Right lung (tissue), 5 donors: ENCODE measurements around the gene SLCO3A1. TPM values are rescaled to one million over a fixed set of nuclear protein-coding genes. Genes with fewer than 3 reads are reported as not detected.

Experiments
- DNase-seq, 2 donors: peaks; one replicate each; pipeline ENCODE4 v3.0.0-alpha.2; 2013
- polyA plus RNA-seq, 5 donors: library from polyadenylated mRNA; unstranded; fragments of 120-200 nt; gene quantifications; one replicate each; pipeline versions ENCODE4 v1.2.1 to v1.2.3, GENCODE V29; 2013; ENCODE audit warnings: inconsistent platforms in 1 of 5, low replicate concordance in 1 of 5; ENCODE audit not compliant: insufficient read length in 5 of 5, insufficient read depth in 1 of 5

Gene SLCO3A1
- polyA plus RNA-seq, 5 donors = 9.1 to 16.4 (median 9.8) TPM

GRCh38 chr15:91965501-91966193, 112.1 kb downstream of the SLCO3A1 start:
- no peak for DNase-seq

- no peak for DNase-seq
These were observed 112.7 kb downstream of the SLCO3A1 start for GRCh38 chr15:91966194-91966552.

GRCh38 chr15:91967935-91968606, 114.6 kb downstream of the SLCO3A1 start:
- no peak for DNase-seq

- DNase-seq = no peak
These were observed 115.1 kb downstream of the SLCO3A1 start for GRCh38 chr15:91968610-91969009.

DNA sequence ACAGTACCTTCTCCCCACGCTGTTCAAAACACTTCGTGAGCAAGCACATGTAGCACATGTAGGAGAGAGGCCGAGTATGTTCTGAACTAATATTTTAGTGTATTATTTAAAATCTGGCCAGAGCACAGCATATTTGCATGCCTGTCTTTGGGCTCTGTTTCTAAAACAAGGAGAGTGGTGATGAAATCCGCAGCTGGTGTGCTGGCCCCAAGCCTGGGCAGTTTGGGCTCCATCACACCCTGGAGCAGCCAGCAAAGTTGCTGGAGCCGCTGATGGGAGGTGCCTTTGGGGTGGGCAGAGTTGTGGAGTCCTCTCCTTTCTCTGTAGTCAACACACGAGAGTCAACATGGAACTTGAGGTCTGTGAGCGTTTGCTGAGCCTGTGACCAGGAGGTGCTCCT, 116.6 kb downstream of the SLCO3A1 start:
- DNase-seq = peak; percentile 85 to 89

DNA sequence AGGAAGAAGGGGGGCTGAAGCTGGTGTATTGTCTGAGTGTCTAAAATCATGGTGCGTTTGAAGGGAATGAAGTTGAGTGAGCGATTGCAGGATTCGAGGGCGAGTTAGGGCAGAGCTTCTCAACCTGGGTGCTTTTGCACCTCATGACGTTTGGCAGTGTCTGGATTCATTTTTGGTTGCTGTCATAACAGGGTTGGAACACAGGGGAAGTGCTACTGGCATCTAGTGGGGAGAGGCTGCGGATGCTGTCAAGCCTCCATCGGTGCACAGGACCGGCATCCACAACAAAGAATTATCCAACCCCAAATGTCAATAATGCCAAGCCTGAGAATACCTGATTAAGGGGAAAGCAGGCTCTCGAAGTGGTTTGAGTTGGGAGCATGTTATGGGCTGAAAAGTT, 120.0 kb downstream of the SLCO3A1 start:
- DNase-seq = no peak

- DNase-seq = no peak
These were observed 120.8 kb downstream of the SLCO3A1 start for GRCh38 chr15:91974321-91974720.

GRCh38 chr15:91975241-91975978, 121.9 kb downstream of the SLCO3A1 start:
- no peak for DNase-seq

DNA sequence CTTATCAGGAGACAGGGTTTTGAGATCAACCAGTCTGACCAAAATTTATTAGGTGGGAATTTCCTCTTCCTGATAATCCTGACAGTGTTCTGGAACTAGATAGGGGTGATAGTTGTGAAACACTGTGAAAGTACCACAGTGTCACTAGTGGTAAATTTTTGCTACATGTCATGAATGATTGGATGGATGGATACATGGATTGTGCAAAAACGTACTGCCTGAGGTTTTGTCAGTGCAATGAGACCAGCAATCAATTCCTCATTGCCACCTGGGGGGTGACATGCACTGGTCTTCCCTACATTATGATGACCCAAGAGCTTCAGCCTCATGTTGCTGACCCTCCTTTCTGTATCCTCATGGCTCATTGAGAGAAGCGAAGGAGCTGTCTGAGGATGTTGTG, 123.5 kb downstream of the SLCO3A1 start:
- no peak for DNase-seq

DNA sequence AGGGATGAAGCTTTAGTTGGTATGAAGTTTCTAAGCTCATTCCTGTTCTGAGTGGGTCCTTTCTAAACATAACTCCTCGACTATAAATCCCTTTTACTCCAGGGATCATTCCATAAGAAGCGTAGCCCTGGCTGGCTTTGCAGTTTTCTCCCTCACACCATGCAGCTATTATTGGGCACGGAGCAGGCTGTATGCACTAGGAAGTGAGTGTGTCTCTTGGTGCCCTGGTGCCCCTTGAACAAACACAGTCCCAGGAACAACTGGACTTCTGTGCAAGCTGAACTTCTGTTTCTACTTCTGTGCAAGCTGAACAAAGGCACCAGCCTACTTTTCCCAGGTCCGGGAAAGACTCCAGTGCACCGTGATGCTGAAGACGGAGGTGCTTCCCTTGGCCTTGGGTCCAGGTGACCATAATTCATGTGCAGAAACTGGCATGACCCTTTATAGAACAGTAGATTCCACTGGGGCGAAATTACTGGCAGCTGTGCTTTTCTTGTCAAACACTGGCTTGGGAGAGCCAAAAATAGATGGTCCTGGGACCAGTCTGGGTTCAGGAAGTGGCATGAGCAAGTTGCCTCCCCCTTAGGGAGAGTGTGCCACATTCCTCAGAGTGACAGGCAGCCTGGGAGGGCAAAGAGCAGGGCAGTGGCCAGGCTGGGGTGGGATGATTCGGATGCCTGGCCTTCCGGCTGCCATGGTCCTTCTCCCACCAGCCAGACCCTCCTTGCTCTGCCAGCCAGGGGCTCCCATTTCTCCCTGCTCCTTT, 127.2 kb downstream of the SLCO3A1 start:
- no peak for DNase-seq

GRCh38 chr15:91981821-91982800, 128.6 kb downstream of the SLCO3A1 start:
- DNase-seq = no peak

- DNase-seq = no peak
These were observed 130.3 kb downstream of the SLCO3A1 start for GRCh38 chr15:91983729-91984340.

DNA sequence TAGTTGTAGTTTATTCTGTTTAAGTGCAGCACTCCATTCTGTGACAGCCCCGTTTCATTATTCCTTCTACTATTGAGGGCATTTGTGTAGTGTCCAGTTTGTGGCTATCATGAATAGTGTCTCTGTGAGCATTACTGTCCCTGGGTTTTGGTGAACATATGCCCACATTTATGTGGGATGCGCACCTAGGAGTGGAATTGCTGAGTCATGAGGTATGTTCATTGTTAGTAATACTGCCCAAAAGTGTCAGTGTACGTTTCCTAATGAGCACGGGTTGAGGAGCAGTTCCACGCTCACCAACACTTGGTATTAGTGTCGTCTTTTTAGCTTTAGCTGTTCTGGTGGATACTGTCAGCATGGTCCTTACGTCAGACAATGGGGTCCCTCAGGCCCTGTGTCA, 131.8 kb downstream of the SLCO3A1 start:
- DNase-seq = no peak

- DNase-seq = no peak
These were observed 134.6 kb downstream of the SLCO3A1 start for GRCh38 chr15:91988071-91988470.

- DNase-seq = no peak
These were observed 135.1 kb downstream of the SLCO3A1 start for GRCh38 chr15:91988655-91989054.

DNA sequence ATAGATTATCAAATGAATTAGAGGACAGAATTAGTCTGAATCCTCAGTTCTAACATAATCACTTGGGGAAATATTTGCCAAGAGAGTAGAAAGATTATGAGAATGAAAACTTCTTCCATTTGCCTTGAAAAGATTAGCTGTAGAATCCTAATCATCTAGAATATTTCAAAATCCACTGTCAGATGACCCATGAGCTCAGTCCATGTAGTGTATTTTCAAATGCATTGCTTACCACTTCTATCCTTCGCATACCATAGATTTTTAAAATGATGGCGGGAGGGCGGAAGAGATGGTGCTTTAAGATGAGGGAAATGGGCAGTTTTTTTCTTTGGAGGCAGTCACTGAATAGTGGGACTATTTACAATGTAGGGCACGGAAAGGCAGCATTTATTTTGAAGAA, 136.3 kb downstream of the SLCO3A1 start:
- no peak for DNase-seq

GRCh38 chr15:91992945-91993344, 139.4 kb downstream of the SLCO3A1 start:
- DNase-seq = no peak

- no peak for DNase-seq
These were observed 141.6 kb downstream of the SLCO3A1 start for GRCh38 chr15:91995146-91995545.

GRCh38 chr15:91997163-91997562, 143.7 kb downstream of the SLCO3A1 start:
- DNase-seq = no peak

- DNase-seq = no peak
These were observed 147.2 kb downstream of the SLCO3A1 start for GRCh38 chr15:92000709-92001108.

GRCh38 chr15:92001307-92001706, 147.8 kb downstream of the SLCO3A1 start:
- no peak for DNase-seq
